SIG-M5 treated with dmso at 0.1 percent for 504 hours (cell line): Measurements from ENCODE around the gene NAT8.
"Not testable (repeated sequence)": the region's sequence is repeated elsewhere in the genome, so short reads cannot be mapped to it uniquely, and the experiment has no call there.

ENCODE experiments used
- DNase-seq: peaks from one replicate; lab custom pipeline; 2025; ENCODE audit not compliant: unreplicated experiment; lab: John Stamatoyannopoulos, UW

The NAT8 gene, protein sequence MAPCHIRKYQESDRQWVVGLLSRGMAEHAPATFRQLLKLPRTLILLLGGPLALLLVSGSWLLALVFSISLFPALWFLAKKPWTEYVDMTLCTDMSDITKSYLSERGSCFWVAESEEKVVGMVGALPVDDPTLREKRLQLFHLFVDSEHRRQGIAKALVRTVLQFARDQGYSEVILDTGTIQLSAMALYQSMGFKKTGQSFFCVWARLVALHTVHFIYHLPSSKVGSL

GRCh38 chr2:73642338-73643018 lies at the start of gene NAT8:
Gene NAT8, minus strand, starts transcription at chr2:73642422. Its CDS starts 794 bp downstream, at chr2:73641628.
- no peak for DNase-seq

GRCh38 chr2:73690372-73691088 lies 48.3 kb upstream of the NAT8 start:
- DNase-seq = peak; percentile 20

DNA sequence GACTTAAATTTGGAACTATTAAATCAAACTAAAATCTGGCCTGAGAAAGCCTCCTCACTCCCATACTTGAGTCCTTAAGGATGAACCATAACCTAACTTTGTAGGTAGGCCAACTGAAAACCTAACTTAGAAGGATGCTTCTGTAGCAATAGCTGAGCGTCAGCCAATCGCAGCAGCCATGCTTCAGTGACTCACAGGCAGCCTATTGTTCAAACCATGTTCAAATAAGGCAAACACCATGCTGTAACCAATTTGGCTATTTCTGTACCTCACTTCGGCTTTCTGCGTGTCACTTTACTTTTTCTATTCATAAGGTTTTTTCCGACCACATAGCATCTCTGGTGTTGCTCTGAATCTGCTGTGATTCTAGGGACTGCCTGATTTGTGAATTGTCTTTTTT lies 46.3 kb upstream of the NAT8 start:
- DNase-seq = not testable (repeated sequence)

GRCh38 chr2:73685764-73686438 lies 43.7 kb upstream of the NAT8 start:
- no peak for DNase-seq

GRCh38 chr2:73684905-73685304 lies 42.7 kb upstream of the NAT8 start:
- not testable (repeated sequence) for DNase-seq

DNA sequence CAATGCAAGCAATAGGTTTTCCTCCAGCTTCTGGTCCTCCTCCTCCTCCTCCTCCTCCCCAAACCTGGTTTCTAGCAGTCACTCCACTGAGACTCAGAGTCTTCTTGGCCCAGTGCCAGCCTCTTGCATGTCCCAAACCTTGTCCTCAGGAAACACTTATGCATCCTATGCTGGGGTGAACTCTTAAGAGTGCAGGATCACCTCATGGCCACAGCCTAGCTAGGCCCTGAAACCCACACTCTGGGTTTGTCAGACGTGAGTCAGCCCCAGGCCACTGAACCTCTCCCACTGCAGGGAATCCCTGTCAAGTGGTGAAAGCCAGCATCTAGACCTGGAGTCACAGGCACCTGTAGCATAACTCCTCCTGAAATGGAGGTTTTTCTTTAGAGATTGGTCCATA lies 42.1 kb upstream of the NAT8 start:
- not testable (repeated sequence) for DNase-seq

DNA sequence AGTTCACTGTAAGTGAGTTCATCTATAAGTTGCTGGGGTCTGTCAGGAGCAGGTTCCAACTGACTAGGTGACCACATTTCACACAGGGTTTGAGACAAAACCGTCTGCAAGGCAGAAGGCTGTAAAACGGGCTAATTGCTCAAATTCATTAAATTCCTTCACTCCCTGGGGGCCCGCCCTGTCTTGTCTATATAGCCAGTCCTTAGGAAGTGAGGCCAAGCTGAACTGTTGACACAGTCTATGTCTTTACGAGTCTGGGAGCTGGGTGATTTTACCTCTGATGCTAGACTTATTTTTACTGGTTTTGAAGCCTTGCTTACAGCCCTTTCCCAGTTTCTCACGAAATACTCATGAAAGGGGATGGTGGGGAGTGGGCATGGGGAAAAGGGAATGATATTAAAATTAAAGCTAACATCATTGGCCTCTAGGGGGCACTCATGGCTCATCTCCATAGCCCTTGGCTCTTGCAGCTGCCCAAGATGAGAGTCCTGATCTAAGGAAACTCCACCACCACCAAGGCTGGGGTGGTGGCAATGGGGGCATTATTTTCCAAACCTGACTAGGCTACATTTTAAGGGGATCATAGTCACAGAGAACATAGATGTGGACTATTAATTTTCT lies 37.8 kb upstream of the NAT8 start:
- DNase-seq = peak; percentile 12

- not testable (repeated sequence) for DNase-seq
Measured at GRCh38 chr2:73679237-73679636, 37.0 kb upstream of the NAT8 start.

GRCh38 chr2:73678008-73678407 lies 35.8 kb upstream of the NAT8 start:
- not testable (repeated sequence) for DNase-seq

DNA sequence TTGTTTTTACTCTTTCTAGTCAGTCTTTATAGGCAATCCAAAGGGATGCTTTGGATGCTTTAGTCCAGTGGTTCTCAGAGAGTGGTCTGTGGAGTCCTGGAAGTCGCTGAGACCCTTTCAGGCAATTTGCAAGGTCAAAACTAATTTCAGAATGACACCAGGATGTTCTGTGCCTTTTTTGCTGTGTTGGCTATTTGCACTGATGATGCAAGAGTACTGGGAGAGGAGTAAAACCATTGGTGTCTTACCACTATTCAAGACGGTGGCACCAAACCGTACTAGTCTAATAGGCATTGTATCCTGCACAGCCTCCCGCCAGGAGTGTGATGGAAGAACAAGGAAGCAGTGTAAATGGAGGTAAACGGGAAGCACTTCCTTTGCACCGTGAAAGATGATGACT lies 34.0 kb upstream of the NAT8 start:
- not testable (repeated sequence) for DNase-seq

DNA sequence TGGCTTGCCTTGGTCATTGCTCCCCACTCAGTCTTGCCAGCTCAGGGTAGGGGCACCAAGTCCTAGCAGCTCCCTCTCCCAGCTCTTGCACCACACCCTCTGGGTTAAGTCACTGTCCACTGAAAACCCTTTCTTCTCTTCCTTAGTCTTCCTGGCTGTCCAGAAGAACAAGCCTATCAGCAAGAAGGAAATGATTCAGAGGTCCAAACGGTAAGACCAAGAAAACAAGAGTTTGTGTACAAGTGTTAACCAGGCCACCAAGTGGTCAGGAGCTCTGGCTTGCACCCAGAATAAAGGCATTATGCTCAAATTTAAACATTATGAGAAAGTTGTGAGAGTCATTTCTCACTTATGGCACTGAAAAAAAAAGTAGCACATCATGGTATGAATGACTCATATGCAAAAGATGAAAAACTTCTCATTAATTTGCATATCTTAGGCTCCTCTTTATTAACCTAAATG lies 32.5 kb upstream of the NAT8 start:
- not testable (repeated sequence) for DNase-seq

DNA sequence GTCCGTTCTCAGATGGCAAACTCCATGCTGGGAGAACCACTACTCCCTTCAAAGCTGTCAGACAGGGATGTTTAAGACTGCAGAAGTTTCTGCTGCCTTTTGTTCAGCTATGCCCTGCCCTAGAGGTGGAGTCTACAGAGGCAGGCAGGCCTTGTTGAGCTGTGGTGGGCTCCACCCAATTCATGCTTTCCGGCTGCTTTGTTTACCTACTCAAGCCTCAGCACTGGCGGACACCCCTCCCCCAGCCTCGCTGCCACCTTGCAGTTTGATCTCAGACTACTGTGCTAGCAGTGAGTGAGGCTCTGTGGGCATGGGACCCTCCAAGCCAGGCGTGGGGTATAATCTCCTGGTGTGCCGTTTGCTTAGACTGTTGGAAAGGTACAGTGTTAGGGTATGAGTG lies 27.8 kb upstream of the NAT8 start:
- DNase-seq = not testable (repeated sequence)

- not testable (repeated sequence) for DNase-seq
Measured at GRCh38 chr2:73667239-73667638, 25.0 kb upstream of the NAT8 start.

DNA sequence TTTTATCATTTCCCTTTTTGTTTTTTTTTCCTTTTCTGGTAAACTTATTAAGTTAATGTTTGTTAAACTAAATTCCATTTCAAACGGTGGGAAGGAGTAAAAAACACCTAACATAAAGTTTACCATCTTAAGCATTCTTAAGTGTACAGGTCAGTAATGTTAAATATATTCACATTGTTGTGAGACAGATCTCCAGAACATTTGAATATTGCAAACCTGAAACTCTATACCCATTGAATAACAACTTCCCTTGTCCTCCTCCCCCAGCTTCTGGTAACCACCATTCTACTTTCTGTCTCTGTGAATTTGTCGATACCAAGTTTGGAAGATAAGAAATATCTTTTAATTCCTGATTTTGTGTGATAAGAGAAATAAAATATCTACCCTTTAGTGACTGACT lies 12.0 kb upstream of the NAT8 start:
- DNase-seq = no peak

DNA sequence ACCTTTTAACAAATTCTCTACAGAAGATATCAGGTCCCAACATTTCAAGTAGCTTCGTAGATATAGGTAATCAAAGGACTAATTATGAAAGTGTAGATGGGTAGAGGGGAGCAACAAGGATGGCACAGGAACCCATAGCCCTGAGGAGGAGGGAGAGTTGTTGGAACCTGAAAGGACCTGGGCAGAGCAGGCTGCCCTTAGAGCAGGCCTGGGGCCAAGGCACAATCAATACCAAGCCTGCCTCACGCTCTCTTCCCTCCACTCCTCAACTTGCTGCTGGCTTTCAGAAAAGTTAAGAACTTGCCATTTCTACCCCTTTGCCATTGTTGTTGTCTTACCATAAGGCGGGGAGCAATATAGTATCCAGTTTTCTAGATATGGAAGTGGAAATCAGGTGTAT lies 10.1 kb upstream of the NAT8 start:
- DNase-seq = no peak

DNA sequence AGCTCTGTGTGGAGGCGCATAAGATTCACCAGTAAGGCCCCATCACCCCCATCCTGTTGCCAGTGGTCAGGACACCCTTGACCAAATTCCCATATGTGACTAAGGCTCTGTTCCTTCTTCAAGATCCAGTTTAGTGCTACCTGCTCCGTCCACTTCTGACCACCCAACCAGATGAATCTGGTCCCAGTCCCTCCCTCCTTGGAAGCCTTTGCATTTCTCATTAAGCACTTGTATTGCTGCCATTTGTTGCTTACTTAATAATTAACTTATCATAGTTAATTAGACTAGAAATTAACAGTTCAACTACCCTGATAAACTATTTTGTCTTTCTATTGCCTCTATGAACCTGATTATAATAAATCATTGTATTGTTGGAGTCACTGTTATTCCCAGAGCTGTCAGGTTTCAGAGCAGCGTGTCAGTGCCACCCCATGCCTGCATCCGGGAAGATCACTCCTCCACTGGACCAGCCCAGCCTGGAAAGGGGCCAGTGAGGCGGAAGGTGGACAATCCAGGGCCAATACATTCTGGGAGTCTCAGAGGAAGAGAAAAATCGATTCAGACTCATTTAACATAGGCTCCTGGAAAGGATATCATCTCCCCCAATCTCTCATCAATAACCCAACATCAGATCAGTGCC lies 9.5 kb upstream of the NAT8 start:
- no peak for DNase-seq

DNA sequence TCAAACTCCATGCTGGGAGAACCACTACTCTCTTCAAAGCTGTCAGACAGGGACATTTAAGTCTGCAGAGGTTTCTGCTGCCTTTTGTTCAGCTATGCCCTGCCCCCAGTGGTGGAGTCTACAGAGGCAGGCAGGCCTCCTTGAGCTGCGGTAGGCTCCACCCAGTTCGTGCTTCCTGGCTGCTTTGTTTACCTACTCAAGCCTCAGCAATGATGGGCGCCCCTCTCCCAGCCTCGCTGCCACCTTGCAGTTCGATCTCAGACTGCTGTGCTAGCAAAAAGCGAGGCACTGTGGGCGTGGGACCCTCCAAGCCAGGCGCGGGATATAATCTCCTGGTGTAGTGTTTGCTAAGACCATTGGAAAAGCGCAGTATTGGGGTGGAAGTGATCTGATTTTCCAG lies 5.5 kb upstream of the NAT8 start:
- not testable (repeated sequence) for DNase-seq

DNA sequence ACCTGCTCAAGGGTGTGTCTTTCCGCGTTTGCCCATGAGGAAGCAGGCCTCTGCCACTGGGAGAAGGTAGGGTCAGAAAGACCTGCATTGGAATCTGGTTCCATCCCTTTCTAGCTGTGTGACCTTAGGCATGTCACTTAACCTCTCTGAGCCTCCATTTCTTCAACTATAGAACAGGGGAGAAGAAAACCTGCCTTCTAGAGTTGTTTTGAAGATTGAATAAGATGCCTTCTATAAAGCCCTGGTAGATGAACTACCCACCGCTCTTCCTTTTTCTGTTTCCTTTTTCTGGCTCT lies 507 bp downstream of the NAT8 start:
- DNase-seq = no peak

DNA sequence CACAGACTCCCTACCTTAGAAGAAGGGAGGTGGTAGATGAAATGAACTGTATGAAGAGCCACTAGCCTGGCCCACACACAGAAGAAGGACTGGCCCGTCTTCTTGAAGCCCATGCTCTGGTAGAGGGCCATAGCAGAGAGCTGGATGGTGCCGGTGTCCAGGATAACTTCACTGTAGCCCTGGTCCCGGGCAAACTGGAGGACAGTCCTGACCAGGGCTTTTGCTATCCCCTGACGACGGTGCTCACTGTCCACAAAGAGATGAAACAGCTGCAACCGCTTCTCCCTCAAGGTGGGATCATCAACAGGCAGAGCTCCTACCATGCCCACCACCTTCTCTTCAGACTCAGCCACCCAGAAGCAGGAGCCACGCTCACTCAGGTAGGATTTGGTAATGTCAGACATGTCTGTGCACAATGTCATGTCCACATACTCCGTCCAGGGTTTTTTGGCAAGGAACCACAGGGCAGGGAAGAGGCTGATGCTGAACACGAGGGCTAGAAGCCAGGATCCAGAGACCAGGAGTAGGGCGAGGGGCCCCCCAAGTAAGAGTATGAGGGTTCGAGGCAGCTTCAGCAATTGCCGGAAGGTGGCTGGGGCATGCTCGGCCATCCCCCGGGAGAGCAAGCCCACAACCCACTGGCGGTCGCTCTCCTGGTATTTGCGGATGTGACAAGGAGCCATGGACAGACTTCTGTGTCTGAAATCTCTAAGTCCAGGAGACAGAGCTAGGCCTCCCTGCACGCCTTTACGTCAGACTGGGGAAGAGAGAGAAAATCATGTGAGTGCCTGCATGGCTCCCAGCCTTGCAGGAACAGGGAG lies 1.1 kb downstream of the NAT8 start:
- DNase-seq = no peak

DNA sequence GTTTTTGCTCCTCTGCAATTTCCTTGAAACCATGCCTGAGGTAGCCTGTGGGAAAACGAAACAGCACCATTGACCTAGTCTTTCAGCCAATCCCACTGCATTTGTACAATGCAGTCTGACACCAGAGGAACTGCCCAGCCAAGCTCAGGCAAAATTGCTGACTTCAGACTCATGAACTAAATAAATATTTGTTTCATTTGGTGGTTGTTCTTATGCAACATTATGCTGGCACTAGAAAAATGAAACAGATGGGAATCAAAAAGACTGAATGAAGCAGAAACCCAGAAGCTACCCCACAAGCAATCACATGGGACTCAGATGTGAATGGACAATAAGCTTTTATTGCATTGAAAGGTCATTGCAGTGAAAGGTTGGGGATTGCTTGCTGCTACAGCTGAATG lies 1.7 kb downstream of the NAT8 start:
- peak; percentile 23 for DNase-seq
